IMR-90 (cell line): ENCODE measurements around the gene FOXL1. TPM values are rescaled to one million over a fixed set of nuclear protein-coding genes. Genes with fewer than 3 reads are reported as not detected.
A peak's percentile ranks its signal among the peaks of the same experiment; 100 is the strongest.

Experiments used
- ATAC-seq: fragments of 200-7000 bp; cut with Tn5 transposase; 2 replicates; pipeline ENCODE4 v1.9.1; 2020; ENCODE audit warnings: low read depth, mild to moderate bottlenecking, moderate library complexity
- BruUV-seq: library from RNA; stranded (reverse); fragments of 400-500 nt; replicated peaks from 2 replicates; lab custom pipeline; 2021; lab: Mats Ljungman, UMichigan
- CTCF ChIA-PET: fragments of 300-600 bp; formaldehyde crosslinking; extraction: SDS; loops from one replicate; lab custom pipeline; 2021; ENCODE audit warnings: antibody characterized with exemption; lab: Yijun Ruan, JAX
- POLR2A ChIA-PET: fragments of 300-600 bp; sonication (Branson Sonifier 250); formaldehyde crosslinking; loops from one replicate; lab custom pipeline; 2022; ENCODE audit warnings: antibody characterized with exemption; ENCODE audit not compliant: unreplicated experiment; lab: Charles Lee
- DNase-seq: peaks from one replicate; pipeline ENCODE4 v3.0.0; 2013
- H2AFZ ChIP-seq: replicated peaks from 2 replicates; pipeline ENCODE3; 2013; ENCODE audit warnings: low read length, mild to moderate bottlenecking; ENCODE audit not compliant: poor library complexity
- H2AK5ac ChIP-seq: 2 replicates; pipeline ENCODE4 v1.6.1; 2013; ENCODE audit warnings: low read depth, low read length, inconsistent platforms
- H2AK9ac ChIP-seq: replicated peaks from 2 replicates; pipeline ENCODE3; 2013; ENCODE audit warnings: mild to moderate bottlenecking, low read depth, low read length, moderate library complexity; ENCODE audit not compliant: poor library complexity
- H2BK120ac ChIP-seq: 2 replicates; pipeline ENCODE4 v1.6.1; 2013; ENCODE audit warnings: low read depth, low read length, inconsistent platforms
- H2BK15ac ChIP-seq: 3 replicates; pipeline ENCODE4 v1.6.1; 2013; ENCODE audit warnings: low read depth, low read length, inconsistent platforms
- H2BK20ac ChIP-seq: 2 replicates; pipeline ENCODE4 v1.6.1; 2013; ENCODE audit warnings: low read depth, mild to moderate bottlenecking, inconsistent platforms, low read length, moderate library complexity
- H2BK5ac ChIP-seq: 2 replicates; pipeline ENCODE4 v1.6.1; 2013; ENCODE audit warnings: mild to moderate bottlenecking, low read depth, low read length, inconsistent platforms; ENCODE audit not compliant: poor library complexity, severe bottlenecking
- H3K14ac ChIP-seq: replicated peaks from 2 replicates; pipeline ENCODE4 v1.6.1; 2013; ENCODE audit warnings: low read depth, low read length, inconsistent platforms
- H3K18ac ChIP-seq: 2 replicates; pipeline ENCODE4 v1.6.1; 2013; ENCODE audit warnings: low read depth, low read length, control low read depth
- H3K23ac ChIP-seq: 2 replicates; pipeline ENCODE4 v1.6.1; 2013; ENCODE audit warnings: low read depth, low read length, inconsistent platforms
- H3K27ac ChIP-seq: 2 replicates; pipeline ENCODE4 v1.5.1; 2013; ENCODE audit warnings: mild to moderate bottlenecking, control low read depth, low read length; ENCODE audit not compliant: insufficient read depth
- H3K27me3 ChIP-seq: 2 replicates; pipeline ENCODE4 v1.6.1; 2013; ENCODE audit warnings: low read length; ENCODE audit not compliant: control insufficient read depth, insufficient read depth
- H3K36me3 ChIP-seq: 2 replicates; pipeline ENCODE4 v1.6.1; 2013; ENCODE audit warnings: low read length, mixed read lengths; ENCODE audit not compliant: control insufficient read depth, insufficient read depth
- H3K4ac ChIP-seq: 2 replicates; pipeline ENCODE4 v1.6.1; 2013; ENCODE audit warnings: low read depth, low read length, inconsistent platforms
- H3K4me1 ChIP-seq: 2 replicates; pipeline ENCODE4 v1.6.1; 2013; ENCODE audit warnings: low read length, mixed read lengths; ENCODE audit not compliant: control insufficient read depth, insufficient read depth
- H3K4me2 ChIP-seq: 2 replicates; pipeline ENCODE4 v1.6.1; 2013; ENCODE audit warnings: low read depth, mild to moderate bottlenecking, control low read depth, low read length, moderate library complexity
- H3K4me3 ChIP-seq: 2 replicates; pipeline ENCODE4 v1.5.1; 2013; ENCODE audit warnings: low read depth, mild to moderate bottlenecking, control low read depth, low read length, moderate library complexity; ENCODE audit not compliant: insufficient read depth
- H3K56ac ChIP-seq: 2 replicates; pipeline ENCODE4 v1.6.1; 2013; ENCODE audit warnings: low read length, inconsistent platforms; ENCODE audit not compliant: insufficient read depth; ENCODE audit errors: extremely low read depth
- H3K79me1 ChIP-seq, 2 experiments: 2 replicates each; pipeline ENCODE4 v1.6.1; 2013; ENCODE audit warnings: low read length in 2 of 2, inconsistent platforms in 1 of 2, low read depth in 1 of 2
- H3K9ac ChIP-seq: 2 replicates; pipeline ENCODE4 v1.6.1; 2013; ENCODE audit warnings: low read depth, low read length, control low read depth
- H3K9me1 ChIP-seq: 2 replicates; pipeline ENCODE4 v1.6.1; 2013; ENCODE audit warnings: low read length, inconsistent platforms; ENCODE audit not compliant: insufficient read depth
- H3K9me3 ChIP-seq: 2 replicates; pipeline ENCODE4 v1.6.1; 2013; ENCODE audit warnings: low read length; ENCODE audit not compliant: control insufficient read depth, insufficient read depth
- H4K20me1 ChIP-seq: 2 replicates; pipeline ENCODE4 v1.6.1; 2013; ENCODE audit warnings: low read length, inconsistent platforms; ENCODE audit not compliant: insufficient read depth
- H4K5ac ChIP-seq: 2 replicates; pipeline ENCODE4 v1.6.1; 2013; ENCODE audit warnings: mild to moderate bottlenecking, low read depth, low read length, control low read depth
- H4K8ac ChIP-seq, 2 experiments: 2 replicates each; pipeline ENCODE4 v1.6.1; 2013; ENCODE audit warnings: low read depth in 2 of 2, low read length in 2 of 2, control low read depth in 1 of 2, inconsistent platforms in 1 of 2
- H4K91ac ChIP-seq: 2 replicates; pipeline ENCODE4 v1.6.1; 2013; ENCODE audit warnings: low read depth, low read length, inconsistent platforms; ENCODE audit not compliant: insufficient read depth
- BHLHE40 ChIP-seq: fragments of 150-350 bp; IDR thresholded peaks from 2 replicates; pipeline ENCODE4 v1.6.1; 2016; ENCODE audit warnings: mild to moderate bottlenecking, low read depth, low read length
- NFE2L2 ChIP-seq: fragments of 150-350 bp; IDR thresholded peaks from 2 replicates; pipeline ENCODE4 v1.6.1; 2016; ENCODE audit warnings: low read depth, mild to moderate bottlenecking, low read length
- WGBS, 2 experiments: methylation state at CpG; one replicate each; pipeline versions ENCODE4 v1.1.5 to v1.1.7; 2013; ENCODE audit warnings: missing lambda C conversion rate in 2 of 2; ENCODE audit not compliant: insufficient read length in 1 of 2; ENCODE audit errors: extremely low coverage in 2 of 2; 5-methylcytosine and 5-hydroxymethylcytosine counted together
- dilution Hi-C: fragments of 300-500 bp; cut with HindIII; formaldehyde crosslinking; loops from one replicate; pipeline ENCODE4 v1.14.3; 2018; ENCODE audit warnings: low sequenced_read_pairs; ENCODE audit not compliant: unreplicated experiment
- in situ Hi-C: fragments of 300-500 bp; cut with MboI; formaldehyde crosslinking; loops from 3 replicates; pipeline ENCODE4 v1.14.3; 2019; ENCODE audit warnings: low sequenced_read_pairs, inconsistent platforms, mixed read lengths
- intact Hi-C: fragments of 100-400 bp; cut with micrococcal nuclease; formaldehyde crosslinking; loops from 2 replicates; pipeline ENCODE4 v1.10.0; 2022
- polyA plus RNA-seq, 3 experiments: library from polyadenylated mRNA; depleted of rRNA; stranded (reverse); fragments of >200 nt; gene quantifications; 2 replicates each; pipeline ENCODE4 v1.2.3, GENCODE V29; 2012; ENCODE audit warnings: low replicate concordance in 1 of 3
- total RNA-seq: library from RNA; depleted of rRNA; stranded (reverse); fragments of >200 nt; gene quantifications from 2 replicates; pipeline ENCODE4 v1.2.3, GENCODE V29; 2012
- TF ChIP-seq, protein P1 (sequence below): conservative IDR thresholded peaks from 2 replicates; pipeline ENCODE4 v1.5.1; 2012; ENCODE audit warnings: mild to moderate bottlenecking, low read depth, low read length, improper control_type of control experiment
- TF ChIP-seq, protein P2 (sequence below): fragments of 150-350 bp; IDR thresholded peaks from 2 replicates; pipeline ENCODE4 v1.6.1; 2016; ENCODE audit warnings: low read depth, mild to moderate bottlenecking, low read length, moderate library complexity, borderline replicate concordance

The FOXL1 gene
- total and polyA plus RNA-seq, 2 of the 4 experiments (the other 2 are of a cell fraction) = 15.2 to 25.8 TPM

DNA sequence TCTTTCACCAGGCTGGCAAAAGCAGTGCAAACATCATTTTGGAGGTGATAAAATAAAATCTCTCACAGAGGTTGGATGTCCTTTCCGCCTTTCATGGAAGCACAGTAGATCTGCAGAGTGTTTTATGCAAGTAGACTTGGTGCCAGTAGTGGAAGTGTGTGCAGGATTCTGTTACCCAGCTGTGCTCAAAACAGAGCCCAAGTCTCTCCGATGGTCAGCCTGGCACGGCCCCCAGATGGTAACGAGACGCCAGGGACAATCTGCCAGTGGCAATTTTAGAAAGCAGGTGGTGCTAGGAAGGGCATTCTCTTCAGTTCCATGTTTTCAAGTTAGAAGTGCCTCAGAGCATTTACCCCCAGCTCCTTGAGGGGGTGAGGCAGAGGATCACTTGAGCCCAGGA, 21.8 kb upstream of the FOXL1 start:
- H3K14ac ChIP-seq = no peak overlapping the region
- H3K4me2 ChIP-seq = no peak overlapping the region
- H4K8ac ChIP-seq = peak overlapping the region in 1 of 2 experiments; percentile 96; a peak in 1 of 4 replicates
- H3K4me1 ChIP-seq = peaks cover 7% of the 10 kb centered on the region; the same call in 1 of the 2 replicates
- no peaks in the 10 kb centered on the region for H4K20me1 ChIP-seq
- no peak overlapping the region for H3K4ac ChIP-seq
- BruUV-seq = no TSS peak
- H2BK120ac ChIP-seq = no peak overlapping the region
- peaks cover 6% of the 10 kb centered on the region for H3K36me3 ChIP-seq
- ATAC-seq = no peak
- in situ Hi-C loops (no loop called here), intact Hi-C loops (no loop called here), dilution Hi-C loops (no loop called here)
- DNase-seq = no peak
- POLR2A ChIA-PET = no interaction called here
- no peak overlapping the region for H3K18ac ChIP-seq
- peaks cover 18 to 35% of the 10 kb centered on the region in 2 experiments for H3K79me1 ChIP-seq
- no peak overlapping the region for H3K27ac ChIP-seq
- H2BK15ac ChIP-seq = no peak overlapping the region
- H3K56ac ChIP-seq = no peak overlapping the region
- peaks cover 7% of the 10 kb centered on the region for H3K9me1 ChIP-seq
- H3K9ac ChIP-seq = no peak overlapping the region
- CTCF ChIA-PET = no interaction called here
- H3K9me3 ChIP-seq = no peaks in the 10 kb centered on the region
- WGBS, 2 experiments = no CpG with 5 or more reads among the region's 5 CpGs
- no peak overlapping the region for H4K5ac ChIP-seq
- no peak overlapping the region for H2BK20ac ChIP-seq
- no peak overlapping the region for H2BK5ac ChIP-seq
- H2AK9ac ChIP-seq = no peak overlapping the region
- no peaks in the 10 kb centered on the region for H3K27me3 ChIP-seq
- TF ChIP-seq NFE2L2 (no peak), BHLHE40 (no peak)
- TF ChIP-seq, protein P1, sequence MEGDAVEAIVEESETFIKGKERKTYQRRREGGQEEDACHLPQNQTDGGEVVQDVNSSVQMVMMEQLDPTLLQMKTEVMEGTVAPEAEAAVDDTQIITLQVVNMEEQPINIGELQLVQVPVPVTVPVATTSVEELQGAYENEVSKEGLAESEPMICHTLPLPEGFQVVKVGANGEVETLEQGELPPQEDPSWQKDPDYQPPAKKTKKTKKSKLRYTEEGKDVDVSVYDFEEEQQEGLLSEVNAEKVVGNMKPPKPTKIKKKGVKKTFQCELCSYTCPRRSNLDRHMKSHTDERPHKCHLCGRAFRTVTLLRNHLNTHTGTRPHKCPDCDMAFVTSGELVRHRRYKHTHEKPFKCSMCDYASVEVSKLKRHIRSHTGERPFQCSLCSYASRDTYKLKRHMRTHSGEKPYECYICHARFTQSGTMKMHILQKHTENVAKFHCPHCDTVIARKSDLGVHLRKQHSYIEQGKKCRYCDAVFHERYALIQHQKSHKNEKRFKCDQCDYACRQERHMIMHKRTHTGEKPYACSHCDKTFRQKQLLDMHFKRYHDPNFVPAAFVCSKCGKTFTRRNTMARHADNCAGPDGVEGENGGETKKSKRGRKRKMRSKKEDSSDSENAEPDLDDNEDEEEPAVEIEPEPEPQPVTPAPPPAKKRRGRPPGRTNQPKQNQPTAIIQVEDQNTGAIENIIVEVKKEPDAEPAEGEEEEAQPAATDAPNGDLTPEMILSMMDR = no peak
- TF ChIP-seq, protein P2, sequence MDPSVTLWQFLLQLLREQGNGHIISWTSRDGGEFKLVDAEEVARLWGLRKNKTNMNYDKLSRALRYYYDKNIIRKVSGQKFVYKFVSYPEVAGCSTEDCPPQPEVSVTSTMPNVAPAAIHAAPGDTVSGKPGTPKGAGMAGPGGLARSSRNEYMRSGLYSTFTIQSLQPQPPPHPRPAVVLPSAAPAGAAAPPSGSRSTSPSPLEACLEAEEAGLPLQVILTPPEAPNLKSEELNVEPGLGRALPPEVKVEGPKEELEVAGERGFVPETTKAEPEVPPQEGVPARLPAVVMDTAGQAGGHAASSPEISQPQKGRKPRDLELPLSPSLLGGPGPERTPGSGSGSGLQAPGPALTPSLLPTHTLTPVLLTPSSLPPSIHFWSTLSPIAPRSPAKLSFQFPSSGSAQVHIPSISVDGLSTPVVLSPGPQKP = no peak
- H4K91ac ChIP-seq = no peak overlapping the region
- no peak overlapping the region for H2AK5ac ChIP-seq
- peak overlapping the region; percentile 26 for H2AFZ ChIP-seq
- no peak overlapping the region for H3K23ac ChIP-seq
- H3K4me3 ChIP-seq = no peak overlapping the region
